HepG2 (cell line): ENCODE data around the gene SYT7. TPM values are rescaled to one million over a fixed set of nuclear protein-coding genes. Genes with fewer than 3 reads are reported as not detected.

Source experiments
- ATAC-seq: fragments of 200-7000 bp; cut with Tn5 transposase; 3 replicates; pipeline ENCODE4 v1.9.1; 2020; ENCODE audit warnings: mild to moderate bottlenecking, moderate library complexity
- BruUV-seq: library from RNA; stranded (reverse); fragments of 400-500 nt; replicated peaks from 2 replicates; lab custom pipeline; 2021; lab: Mats Ljungman, UMichigan
- CTCF ChIA-PET: fragments of 300-600 bp; formaldehyde crosslinking; extraction: SDS; loops from one replicate; lab custom pipeline; 2021; ENCODE audit warnings: low total read pairs, inconsistent platforms, low intra/inter-chr PET ratio; lab: Yijun Ruan, JAX
- POLR2A ChIA-PET: fragments of 350-600 bp; sonication (Branson Sonifier 250); formaldehyde crosslinking; loops from one replicate; lab custom pipeline; 2020; ENCODE audit warnings: antibody characterized with exemption, inconsistent platforms; lab: Yijun Ruan, JAX
- DNase-seq: peaks from one replicate; pipeline ENCODE4 v3.0.0-alpha.2; 2015; ENCODE audit warnings: low spot score
- FAIRE-seq: peaks from 3 replicates; lab custom pipeline; 2011; peaks lifted over from hg19 to GRCh38; lab: Jason Lieb, UNC
- H2AFZ ChIP-seq: one replicate; pipeline ENCODE4 v1.6.1; 2011; ENCODE audit warnings: low read length, inconsistent platforms
- H3K27ac ChIP-seq: fragments of 300-600 bp; 3 replicates; pipeline ENCODE4 v1.8.0; 2011; ENCODE audit warnings: mixed run types, mild to moderate bottlenecking, mixed read lengths, low read length, inconsistent platforms; ENCODE audit not compliant: insufficient read depth; ENCODE audit errors: extremely low read length
- H3K27me3 ChIP-seq, 2 experiments: fragments of 200-600 bp in 1 of 2; 2 replicates in 1 of 2; 3 replicates in 1 of 2; pipeline versions ENCODE4 v1.6.0 to v1.8.0; 2011; ENCODE audit warnings: low read length in 2 of 2, mild to moderate bottlenecking in 2 of 2, moderate library complexity in 2 of 2, inconsistent platforms in 1 of 2; ENCODE audit not compliant: insufficient read depth in 2 of 2, control insufficient read depth in 1 of 2
- H3K36me3 ChIP-seq, 2 experiments: fragments of 200-600 bp in 1 of 2; replicated peaks in 1 of 2; 2 replicates in 1 of 2; 3 replicates in 1 of 2; pipeline versions ENCODE4 v1.5.1 to v1.8.0; 2011; ENCODE audit warnings: low read length in 2 of 2, inconsistent platforms in 1 of 2; ENCODE audit not compliant: insufficient read depth in 2 of 2, control insufficient read depth in 1 of 2
- H3K4me1 ChIP-seq: 2 replicates; pipeline ENCODE4 v1.5.1; 2012; ENCODE audit warnings: low read length, inconsistent platforms; ENCODE audit not compliant: insufficient read depth
- H3K4me2 ChIP-seq: 2 replicates; pipeline ENCODE4 v1.6.0; 2011; ENCODE audit warnings: low read depth, low read length, inconsistent platforms
- H3K4me3 ChIP-seq, 3 experiments: fragments of 200-600 bp in 1 of 3; sonication (generic), shearing (Covaris generic) in 1 of 3; replicated peaks in 1 of 3; 2 replicates each; pipeline ENCODE4 v1.5.1; 2011 to 2016; ENCODE audit warnings: low read length in 3 of 3, inconsistent platforms in 2 of 3, low read depth in 2 of 3, mild to moderate bottlenecking in 2 of 3, control low read depth in 1 of 3, mixed read lengths in 1 of 3; ENCODE audit not compliant: insufficient read depth in 1 of 3
- H3K79me2 ChIP-seq: one replicate; pipeline ENCODE4 v1.6.1; 2011; ENCODE audit warnings: low read length, inconsistent platforms; ENCODE audit not compliant: insufficient read depth
- H3K9ac ChIP-seq: 2 replicates; pipeline ENCODE4 v1.6.0; 2011; ENCODE audit warnings: mild to moderate bottlenecking, low read depth, low read length, inconsistent platforms; ENCODE audit not compliant: insufficient read depth
- H3K9me3 ChIP-seq: 2 replicates; pipeline ENCODE4 v1.5.1; 2012; ENCODE audit warnings: mild to moderate bottlenecking, low read length
- H4K20me1 ChIP-seq: 2 replicates; pipeline ENCODE4 v1.6.0; 2011; ENCODE audit warnings: inconsistent platforms, mild to moderate bottlenecking, low read length, moderate library complexity; ENCODE audit not compliant: insufficient read depth
- CEBPG ChIP-seq: IDR thresholded peaks from 2 replicates; pipeline ENCODE4 v1.6.1; 2016
- GABPB1 ChIP-seq: IDR thresholded peaks from 2 replicates; pipeline ENCODE4 v1.6.1; 2016; ENCODE audit warnings: mild to moderate bottlenecking, missing genetic modification reagents, moderate library complexity, missing compliant biosample characterization
- HES4 ChIP-seq: sonication (generic); formaldehyde crosslinking; IDR thresholded peaks from 2 replicates; pipeline ENCODE4 v1.9.0; 2021; ENCODE audit warnings: mild to moderate bottlenecking, missing genetic modification reagents, borderline replicate concordance
- HHEX ChIP-seq: IDR thresholded peaks from 2 replicates; pipeline ENCODE4 v1.6.1; 2016; ENCODE audit warnings: control low read depth
- IRX3 ChIP-seq: sonication (generic); formaldehyde crosslinking; IDR thresholded peaks from 2 replicates; pipeline ENCODE4 v1.8.1; 2023; ENCODE audit warnings: mild to moderate bottlenecking, low read depth, missing genetic modification reagents, borderline replicate concordance
- MLLT10 ChIP-seq: sonication (generic); formaldehyde crosslinking; IDR thresholded peaks from 2 replicates; pipeline ENCODE4 v1.4.0; 2020; ENCODE audit warnings: missing genetic modification reagents
- RBFOX2 ChIP-seq: fragments of 200-400 bp; formaldehyde crosslinking; IDR thresholded peaks from 2 replicates; pipeline ENCODE4 v1.6.1; 2017; ENCODE audit warnings: low read depth, mild to moderate bottlenecking, low read length
- RBM22 ChIP-seq: fragments of 200-400 bp; formaldehyde crosslinking; optimal IDR thresholded peaks from 2 replicates; pipeline ENCODE3; 2017; ENCODE audit warnings: mild to moderate bottlenecking, low read length, moderate library complexity
- SRSF1 ChIP-seq: fragments of 200-400 bp; formaldehyde crosslinking; optimal IDR thresholded peaks from 2 replicates; pipeline ENCODE3; 2017; ENCODE audit warnings: mild to moderate bottlenecking, low read depth, low read length, moderate library complexity
- ZBTB25 ChIP-seq: IDR thresholded peaks from 2 replicates; pipeline ENCODE4 v1.6.1; 2018; ENCODE audit warnings: missing genetic modification reagents
- ZSCAN12 ChIP-seq: sonication (generic); formaldehyde crosslinking; IDR thresholded peaks from 2 replicates; pipeline ENCODE4 v1.9.0; 2021; ENCODE audit warnings: mild to moderate bottlenecking, missing genetic modification reagents
- WGBS: methylation state at CpG from one replicate; pipeline ENCODE4 v1.1.6; 2017; ENCODE audit warnings: low lambda C conversion rate; 5-methylcytosine and 5-hydroxymethylcytosine counted together
- in situ Hi-C: cut with HindIII; loops from 2 replicates; pipeline ENCODE4 v1.10.0; 2017; ENCODE audit warnings: low pct_unique_long_range_greater_than_20kb; ENCODE audit not compliant: extremely low pct_ligation_motif_present
- intact Hi-C: fragments of 100-400 bp; cut with micrococcal nuclease; formaldehyde crosslinking; loops from one replicate; pipeline ENCODE4 v1.10.0; 2022; ENCODE audit not compliant: unreplicated experiment
- polyA plus RNA-seq, 8 experiments: library from polyadenylated mRNA; depleted of rRNA in 3 of 8; stranded (reverse) in 7 of 8; unstranded in 1 of 8; fragments of >200 nt; fragmentation: Illumina TruSeq in 4 of 8; extraction: Trizol in 4 of 8; gene quantifications; 2 replicates each; pipeline versions ENCODE4 v1.2.1 to v1.2.3, GENCODE V29; 2011 to 2016; ENCODE audit warnings: low read depth in 4 of 8, missing spikeins in 1 of 8, mixed read lengths in 1 of 8; ENCODE audit not compliant: insufficient read depth in 1 of 8
- total RNA-seq, 5 experiments: library from RNA; depleted of rRNA; stranded (reverse); fragments of >200 nt; fragmentation: Illumina TruSeq; extraction: Trizol; gene quantifications; 2 replicates each; pipeline ENCODE4 v1.2.3, GENCODE V29; 2016; ENCODE audit warnings: low read depth in 1 of 5

Gene SYT7
- total and polyA plus RNA-seq, 2 of the 13 experiments (the other 11 are each of a cell fraction or from before 2014, with no cell fraction given), result 1.4 to 4.4 TPM

- POLR2A ChIA-PET, result interaction anchor here (0.6 kb wide), 1 partner anchor 96 kb away, joined by 3 read pairs; no protein-coding TSS in a partner anchor
- in situ Hi-C loops, result no loop called here
- 80% methylated on average over 11 of the region's 11 CpGs for WGBS
- H4K20me1 ChIP-seq, result no peaks in the 10 kb centered on the region
- no peak overlapping the region for H3K27ac ChIP-seq
- H3K27me3 ChIP-seq, result peaks cover 0 to 1% of the 10 kb centered on the region in 2 experiments; a peak in 1 of 5 replicates
- H3K9me3 ChIP-seq, result no peaks in the 10 kb centered on the region
- no peak overlapping the region for H3K4me3 ChIP-seq
- no peak for TF ChIP-seq RBM22
- no peak for TF ChIP-seq HES4
- no peak for TF ChIP-seq GABPB1 (CRISPR knock-in tag)
- TF ChIP-seq HHEX (CRISPR knock-in tag), result no peak
- no peak for TF ChIP-seq RBFOX2
- TF ChIP-seq IRX3, result no peak
- TF ChIP-seq MLLT10 (CRISPR knock-in tag), result no peak
- no peak for TF ChIP-seq ZBTB25 (CRISPR knock-in tag)
- TF ChIP-seq SRSF1, result no peak
- TF ChIP-seq, all 625 proteins: peak for 0
- Histone ChIP-seq H3K9ac (no peak overlapping the region), H3K36me3 (no peaks in the 10 kb centered on the region), H3K79me2 (no peaks in the 10 kb centered on the region), H2AFZ (no peak overlapping the region), H3K4me2 (no peak overlapping the region), H3K4me1 (peaks cover 14% of the 10 kb centered on the region)
- BruUV-seq, result no TSS peak
- intact Hi-C loops, result no loop called here
- no peak for FAIRE-seq
- no peak for ATAC-seq
- CTCF ChIA-PET, result no interaction called here
- DNase-seq, result no peak
These were observed 41.9 kb downstream of the SYT7 start for GRCh38 chr11:61539006-61539405.

GRCh38 chr11:61538636-61538961, 42.3 kb downstream of the SYT7 start:
- no peak for TF ChIP-seq ZSCAN12 (CRISPR knock-in tag)
- 0 out of 2 replicates have a peak, but pooled peaks have one; percentile 11 for TF ChIP-seq CEBPG (CRISPR knock-in tag)
- intact Hi-C loops (no loop called here), in situ Hi-C loops (no loop called here)
- FAIRE-seq (no peak), DNase-seq (peak; percentile 6), ATAC-seq (peak; percentile 11; the same call in 1 of the 3 replicates)
- peaks cover 10% of the 10 kb centered on the region for H3K4me1 ChIP-seq
- no peak overlapping the region for H3K9ac ChIP-seq
- H3K27ac ChIP-seq, result no peak overlapping the region
- no peak overlapping the region for H2AFZ ChIP-seq
- H3K4me2 ChIP-seq, result no peak overlapping the region
- ChIA-PET CTCF (no interaction called here), POLR2A (interaction anchor here (0.6 kb wide), 1 partner anchor 96 kb away, joined by 3 read pairs; no protein-coding TSS in a partner anchor)
- peaks cover 0 to 1% of the 10 kb centered on the region in 2 experiments; a peak in 2 of 5 replicates for H3K27me3 ChIP-seq
- 33% methylated on average over 1 of the region's 9 CpGs for WGBS
- BruUV-seq, result no TSS peak
- no peaks in the 10 kb centered on the region for H3K9me3 ChIP-seq
- H3K79me2 ChIP-seq, result no peaks in the 10 kb centered on the region
- no peaks in the 10 kb centered on the region for H4K20me1 ChIP-seq
- no peaks in the 10 kb centered on the region for H3K36me3 ChIP-seq
- no peak overlapping the region for H3K4me3 ChIP-seq
